Renal cortical epithelial cell (primary cell): Measurements from ENCODE around the gene AQP6. TPM values are rescaled to one million over a fixed set of nuclear protein-coding genes. Genes with fewer than 3 reads are reported as not detected.
"Not testable (repeated sequence)": the region's sequence is repeated elsewhere in the genome, so short reads cannot be mapped to it uniquely, and the experiment has no call there.

Experiments used
- DNase-seq: peaks from one replicate; pipeline ENCODE4 v3.0.0-alpha.2; 2011; ENCODE audit warnings: low read depth
- total RNA-seq: library from RNA; depleted of rRNA; stranded (reverse); fragments of >200 nt; gene quantifications from 2 replicates; pipeline ENCODE4 v1.2.3, GENCODE V29; 2014

AQP6 gene
- total RNA-seq, 1 donor from 2014 or later = not detected

- not testable (repeated sequence) for DNase-seq
These were observed 16.7 kb downstream of the AQP6 start for GRCh38 chr12:49989400-49989799.

- peak; percentile 34 for DNase-seq
These were observed 17.5 kb downstream of the AQP6 start for GRCh38 chr12:49990273-49990672.

GRCh38 chr12:49998453-49998852 is 25.7 kb downstream of the AQP6 start:
- DNase-seq = no peak

- DNase-seq = peak; percentile 47
These were observed 30.8 kb downstream of the AQP6 start for GRCh38 chr12:50003595-50003994.

- DNase-seq = no peak
These were observed 31.9 kb downstream of the AQP6 start for GRCh38 chr12:50004696-50005095.

- DNase-seq = no peak
These were observed 32.4 kb downstream of the AQP6 start for GRCh38 chr12:50005175-50005574.

- no peak for DNase-seq
These were observed 33.5 kb downstream of the AQP6 start for GRCh38 chr12:50006280-50006679.

- DNase-seq = peak; percentile 47
These were observed 34.2 kb downstream of the AQP6 start for GRCh38 chr12:50006754-50007442.

- DNase-seq = no peak
These were observed 40.8 kb downstream of the AQP6 start for GRCh38 chr12:50013361-50014147.

- no peak for DNase-seq
These were observed 41.6 kb downstream of the AQP6 start for GRCh38 chr12:50014342-50014741.

GRCh38 chr12:50016501-50017475 is 44.0 kb downstream of the AQP6 start:
- peak; percentile 73 for DNase-seq

- DNase-seq = no peak
These were observed 44.9 kb downstream of the AQP6 start for GRCh38 chr12:50017641-50018040.

- no peak for DNase-seq
These were observed 45.4 kb downstream of the AQP6 start for GRCh38 chr12:50018154-50018553.

- no peak for DNase-seq
These were observed 46.2 kb downstream of the AQP6 start for GRCh38 chr12:50018968-50019367.

- no peak for DNase-seq
These were observed 46.8 kb downstream of the AQP6 start for GRCh38 chr12:50019524-50019923.

- DNase-seq = no peak
These were observed 48.3 kb downstream of the AQP6 start for GRCh38 chr12:50021031-50021430.

- DNase-seq = no peak
These were observed 50.2 kb downstream of the AQP6 start for GRCh38 chr12:50022903-50023302.

GRCh38 chr12:50024227-50024626 is 51.5 kb downstream of the AQP6 start:
- DNase-seq = no peak

- no peak for DNase-seq
These were observed 52.0 kb downstream of the AQP6 start for GRCh38 chr12:50024805-50025186.

GRCh38 chr12:50025187-50026059 is 52.7 kb downstream of the AQP6 start, which contains the start of gene RACGAP1:
Gene RACGAP1 (minus strand): TSS chr12:50025494. CDS start chr12:50016715, 8,779 bp downstream.
- DNase-seq = peak; percentile 96

- DNase-seq = no peak
These were observed 53.9 kb downstream of the AQP6 start for GRCh38 chr12:50026691-50027090.
